ENCODE measurements around the gene SLC9A9. TPM values are rescaled to one million over a fixed set of nuclear protein-coding genes. Genes with fewer than 3 reads are reported as not detected.

Gene SLC9A9
- total RNA-seq, 1 donor, result 15.1 TPM

DNA sequence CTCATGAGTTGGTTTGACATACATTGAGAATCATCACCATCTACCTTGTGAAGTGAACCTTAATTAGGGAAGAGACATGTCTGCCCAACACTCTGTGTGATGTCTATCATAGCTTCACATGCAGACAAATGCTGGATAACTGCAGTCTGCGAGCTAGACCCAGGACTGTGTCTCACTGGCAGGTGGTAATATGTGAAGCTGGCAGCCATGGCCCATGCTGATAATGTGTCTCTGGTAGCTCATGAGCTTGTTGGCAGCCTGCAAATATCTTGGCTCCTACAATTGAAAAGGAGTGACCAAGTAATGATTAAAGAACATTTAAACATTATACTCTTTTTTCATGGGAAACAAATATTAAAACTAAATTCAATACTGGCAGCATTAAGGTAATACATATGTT is 493.9 kb downstream of the SLC9A9 start:
- H3K4me1 ChIP-seq (ENCODE audit: insufficient read depth, low read length), result peaks cover 18% of the 10 kb centered on the region
- no peaks in the 10 kb centered on the region for H3K9me3 ChIP-seq (ENCODE audit: low read depth, low read length)
- no peaks in the 10 kb centered on the region for H3K27me3 ChIP-seq (ENCODE audit: insufficient read depth, low read length)

DNA sequence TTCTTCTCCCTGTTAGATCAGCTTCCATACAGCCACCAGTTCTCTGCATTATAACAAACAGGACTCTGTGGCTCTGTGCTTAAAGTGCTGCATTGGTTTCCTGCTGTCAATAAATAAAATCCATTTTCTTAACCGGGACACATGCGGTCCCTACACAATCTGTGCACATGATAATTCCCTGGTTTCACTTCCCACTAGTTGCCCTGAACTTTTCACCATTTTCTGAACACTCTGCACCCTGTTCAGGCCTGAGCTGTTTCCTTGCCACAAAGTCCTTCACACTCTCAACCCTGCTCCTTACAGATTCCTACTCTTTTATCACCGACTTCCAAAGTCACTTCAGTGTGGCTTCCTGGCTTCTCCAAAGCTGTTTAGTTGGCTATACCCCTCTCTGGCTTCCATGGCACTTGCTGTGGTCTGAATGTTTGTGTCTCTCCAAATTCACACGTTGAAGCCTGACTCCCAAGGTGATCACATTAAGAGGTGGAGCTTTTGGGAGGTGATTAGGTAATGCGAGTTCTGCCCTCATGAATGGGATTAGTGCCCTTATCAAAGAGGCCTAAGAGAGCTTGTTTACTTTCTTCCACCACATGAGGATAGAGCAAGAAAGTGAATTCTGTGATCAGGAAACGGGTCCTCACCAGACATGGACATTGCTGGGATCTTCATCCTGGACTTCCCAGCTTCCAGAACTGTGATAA is 495.3 kb downstream of the SLC9A9 start:
- no peaks in the 10 kb centered on the region for H3K27me3 ChIP-seq (ENCODE audit: insufficient read depth, low read length)
- no peaks in the 10 kb centered on the region for H3K9me3 ChIP-seq (ENCODE audit: low read depth, low read length)

More for the DNA sequence above, 493.9 kb downstream of the SLC9A9 start:
- H3K4me3 ChIP-seq (ENCODE audit: low read length), result no peak overlapping the region

DNA sequence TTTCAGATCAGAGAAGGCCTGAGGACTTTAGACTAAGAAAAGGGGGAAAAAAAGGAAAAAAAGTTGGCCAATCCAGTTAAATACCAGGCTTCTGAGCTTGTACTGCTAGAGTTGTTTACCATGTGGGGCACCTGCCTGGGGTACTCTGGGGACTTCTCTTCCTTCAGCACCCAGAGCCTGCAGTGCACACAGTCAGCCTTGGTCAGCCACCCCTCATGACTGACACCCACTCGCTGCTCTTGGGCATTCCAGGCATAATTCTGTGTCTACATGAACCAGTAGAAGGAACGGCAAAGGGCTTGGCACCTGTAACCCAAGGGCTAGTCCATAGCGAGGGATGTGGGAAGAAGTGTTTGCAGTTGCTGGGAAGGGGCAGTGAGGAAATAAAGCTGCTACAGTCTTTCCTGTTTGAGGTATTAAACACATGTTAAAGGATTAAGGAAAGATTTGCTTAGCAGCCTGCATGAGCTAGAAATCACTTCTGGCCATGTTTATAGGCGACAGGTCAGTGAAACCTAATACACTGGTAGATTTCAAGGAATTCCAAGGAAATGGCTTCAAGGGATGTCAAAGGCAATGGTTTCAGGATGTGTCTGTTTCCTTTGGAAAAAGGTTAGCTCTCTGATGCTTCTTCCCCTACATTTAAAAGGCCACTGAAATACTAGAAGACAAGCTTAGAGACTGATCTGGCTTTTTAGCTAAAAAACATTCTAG is 496.2 kb downstream of the SLC9A9 start:
- H3K27me3 ChIP-seq (ENCODE audit: insufficient read depth, low read length), result no peaks in the 10 kb centered on the region
- no peaks in the 10 kb centered on the region for H3K9me3 ChIP-seq (ENCODE audit: low read depth, low read length)
- H3K4me1 ChIP-seq (ENCODE audit: insufficient read depth, low read length), result peaks cover 25% of the 10 kb centered on the region
- H3K4me3 ChIP-seq (ENCODE audit: low read length), result no peak overlapping the region

More for the DNA sequence above, 495.3 kb downstream of the SLC9A9 start:
- Histone ChIP-seq H3K4me3 (ENCODE audit: low read length) (no peak overlapping the region), H3K4me1 (ENCODE audit: insufficient read depth, low read length) (peaks cover 25% of the 10 kb centered on the region)

DNA sequence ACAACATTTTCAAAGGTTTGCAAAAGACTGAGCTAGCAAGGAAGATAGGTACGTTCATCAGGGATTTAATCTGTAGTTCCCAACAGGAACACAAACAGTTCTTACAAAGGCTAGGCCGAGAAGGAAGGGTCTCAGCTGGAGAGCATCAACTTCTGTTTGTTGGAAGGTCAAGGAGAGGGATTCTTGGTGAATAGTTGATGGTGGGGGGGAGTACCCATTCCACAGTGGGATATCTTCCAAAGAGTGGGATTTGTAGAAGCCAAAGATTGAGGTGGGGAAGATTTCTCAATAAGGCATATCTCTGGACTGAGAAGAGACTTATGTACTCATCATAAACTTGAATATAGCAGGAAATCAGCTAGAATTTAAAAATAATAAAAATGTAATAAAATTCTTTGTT is 496.9 kb downstream of the SLC9A9 start:
- Histone ChIP-seq H3K27me3 (ENCODE audit: insufficient read depth, low read length) (no peaks in the 10 kb centered on the region), H3K9me3 (ENCODE audit: low read depth, low read length) (no peaks in the 10 kb centered on the region), H3K4me3 (ENCODE audit: low read length) (no peak overlapping the region), H3K4me1 (ENCODE audit: insufficient read depth, low read length) (peaks cover 25% of the 10 kb centered on the region)

DNA sequence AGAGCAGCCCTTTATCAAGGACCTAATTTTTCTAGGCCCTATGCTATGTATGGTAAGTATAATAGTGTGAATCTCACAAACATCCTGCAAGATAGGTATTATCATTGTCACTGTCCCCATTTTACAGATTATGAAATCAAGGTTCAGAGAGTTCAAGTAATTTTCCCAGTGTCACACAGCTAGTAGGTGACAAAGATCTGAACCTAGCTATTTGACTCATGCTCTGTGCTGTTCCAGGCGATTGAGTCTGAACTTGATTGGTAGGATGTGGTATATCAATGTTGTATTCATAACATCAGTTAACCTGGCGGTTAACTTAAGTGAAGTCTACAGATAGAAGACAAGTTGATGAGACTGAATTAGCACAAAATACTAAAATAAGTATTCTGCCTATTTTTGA is 498.8 kb downstream of the SLC9A9 start:
- H3K4me3 ChIP-seq (ENCODE audit: low read length), result no peak overlapping the region
- no peaks in the 10 kb centered on the region for H3K27me3 ChIP-seq (ENCODE audit: insufficient read depth, low read length)
- H3K4me1 ChIP-seq (ENCODE audit: insufficient read depth, low read length), result peaks cover 25% of the 10 kb centered on the region
- no peaks in the 10 kb centered on the region for H3K9me3 ChIP-seq (ENCODE audit: low read depth, low read length)

DNA sequence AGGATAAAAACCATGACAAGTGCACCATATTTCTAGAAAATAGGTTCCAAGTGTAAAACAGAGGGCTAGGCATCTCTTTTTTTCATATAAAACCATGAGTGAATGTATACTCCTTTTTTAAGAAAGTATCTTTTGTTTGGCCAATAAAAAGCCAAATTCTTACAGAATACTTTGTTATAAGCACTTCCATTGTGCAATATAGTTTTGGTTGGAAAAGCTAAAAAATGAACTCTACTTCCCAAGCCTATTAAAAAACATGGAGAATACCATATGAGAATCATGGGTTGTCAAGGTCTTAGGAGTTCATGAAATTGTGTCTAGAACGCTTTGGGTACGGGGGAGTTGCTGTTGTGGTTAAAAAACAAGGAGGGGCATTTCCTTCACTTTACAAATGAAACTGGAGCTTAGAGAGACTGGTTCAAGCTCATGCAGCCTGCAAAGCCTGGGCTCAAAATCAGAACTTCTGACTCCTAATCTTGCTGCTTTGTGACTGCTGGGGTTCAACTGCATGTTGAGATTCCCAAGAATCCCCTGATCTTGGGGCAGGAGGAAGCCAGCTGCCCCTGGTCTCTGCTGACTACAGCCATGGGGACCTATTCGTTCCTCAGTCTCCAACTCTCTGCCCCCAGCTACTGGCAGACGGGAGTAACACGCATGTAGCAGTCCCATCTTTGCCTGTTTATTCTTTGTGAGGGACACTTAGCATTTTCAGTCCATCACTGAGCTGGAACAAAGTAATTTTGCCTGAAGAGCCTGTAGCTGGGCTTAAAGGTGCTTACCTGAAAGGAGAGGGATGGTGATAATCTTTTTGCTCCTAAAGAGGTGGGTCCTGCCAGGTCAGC is 499.6 kb downstream of the SLC9A9 start:
- Histone ChIP-seq H3K27me3 (ENCODE audit: insufficient read depth, low read length) (no peaks in the 10 kb centered on the region), H3K4me1 (ENCODE audit: insufficient read depth, low read length) (peaks cover 25% of the 10 kb centered on the region), H3K9me3 (ENCODE audit: low read depth, low read length) (no peaks in the 10 kb centered on the region), H3K4me3 (ENCODE audit: low read length) (no peak overlapping the region)

DNA sequence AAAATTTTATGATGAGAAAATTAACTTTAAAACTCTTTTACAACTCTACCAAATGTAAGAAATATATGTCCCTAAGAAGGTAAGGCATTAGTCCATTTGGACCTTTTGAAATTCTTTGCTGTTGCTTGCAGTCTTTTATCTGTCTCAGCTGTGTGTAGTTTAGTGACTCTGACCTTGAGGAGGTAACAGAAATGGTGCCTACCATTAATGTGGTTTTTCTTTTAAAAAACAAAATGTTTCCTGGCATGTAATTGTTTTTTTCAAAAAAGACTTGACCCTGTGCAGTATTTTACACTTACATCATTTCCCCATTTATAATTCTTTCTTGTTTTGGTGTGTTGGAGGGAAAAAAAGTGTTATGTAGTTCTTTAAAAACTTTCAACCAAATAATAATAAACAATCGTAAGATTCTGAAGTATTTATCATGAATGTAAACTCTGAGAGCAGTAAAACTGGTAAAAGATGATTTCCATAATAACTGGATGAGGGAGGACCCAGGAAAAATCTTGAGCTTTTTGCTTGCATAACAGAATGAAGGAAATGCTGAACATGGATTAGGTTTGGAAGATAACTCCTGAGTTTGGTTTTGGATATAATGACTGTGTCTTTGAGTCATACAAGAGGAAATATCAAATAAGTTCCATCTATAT is 503.6 kb downstream of the SLC9A9 start:
- Histone ChIP-seq H3K9me3 (ENCODE audit: low read depth, low read length) (no peaks in the 10 kb centered on the region), H3K27me3 (ENCODE audit: insufficient read depth, low read length) (no peaks in the 10 kb centered on the region), H3K4me3 (ENCODE audit: low read length) (no peak overlapping the region), H3K4me1 (ENCODE audit: insufficient read depth, low read length) (peaks cover 7% of the 10 kb centered on the region)

DNA sequence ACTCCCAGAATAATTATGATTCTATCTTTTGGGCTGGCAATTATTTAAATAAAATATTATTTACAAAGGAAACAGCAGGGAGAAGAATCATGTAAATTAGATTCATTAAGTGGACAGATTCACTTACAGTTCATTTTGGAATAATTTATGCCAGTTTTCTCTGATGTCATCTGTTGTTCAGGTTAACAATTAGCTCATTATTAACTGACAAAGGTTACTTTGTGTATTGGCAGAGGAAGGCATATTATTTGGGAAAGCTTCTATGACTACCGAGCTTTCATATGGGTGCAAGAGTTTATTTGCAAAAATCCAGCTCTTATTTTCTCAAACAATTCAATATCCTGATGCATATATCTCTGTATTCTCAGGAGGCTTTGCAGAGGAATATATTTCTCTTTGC is 504.3 kb downstream of the SLC9A9 start:
- no peaks in the 10 kb centered on the region for H3K9me3 ChIP-seq (ENCODE audit: low read depth, low read length)
- no peak overlapping the region for H3K4me3 ChIP-seq (ENCODE audit: low read length)

DNA sequence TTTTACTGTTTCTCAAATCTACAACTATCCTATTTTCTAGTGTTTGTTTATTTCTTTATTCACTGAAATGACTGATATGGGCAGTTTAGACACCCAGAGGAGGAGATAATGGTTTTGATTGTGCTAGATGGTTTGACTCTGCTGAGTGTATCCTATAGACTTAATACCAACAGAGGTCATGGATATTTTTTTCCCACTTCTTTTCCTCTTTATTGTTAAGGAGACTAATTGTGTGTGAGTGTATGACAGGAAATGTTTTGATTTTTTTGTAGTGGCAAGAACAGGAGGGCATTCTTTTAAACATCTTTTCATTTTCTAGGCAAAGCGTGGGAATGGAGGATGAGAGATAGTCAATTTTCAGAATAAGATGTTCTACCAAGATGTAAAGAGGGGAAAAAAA is 505.2 kb downstream of the SLC9A9 start:
- no peaks in the 10 kb centered on the region for H3K9me3 ChIP-seq (ENCODE audit: low read depth, low read length)
- no peak overlapping the region for H3K4me3 ChIP-seq (ENCODE audit: low read length)
- H3K4me1 ChIP-seq (ENCODE audit: insufficient read depth, low read length), result no peaks in the 10 kb centered on the region
- no peaks in the 10 kb centered on the region for H3K27me3 ChIP-seq (ENCODE audit: insufficient read depth, low read length)

More for the DNA sequence above, 504.3 kb downstream of the SLC9A9 start:
- Histone ChIP-seq H3K4me1 (ENCODE audit: insufficient read depth, low read length) (peaks cover 4% of the 10 kb centered on the region), H3K27me3 (ENCODE audit: insufficient read depth, low read length) (no peaks in the 10 kb centered on the region)

DNA sequence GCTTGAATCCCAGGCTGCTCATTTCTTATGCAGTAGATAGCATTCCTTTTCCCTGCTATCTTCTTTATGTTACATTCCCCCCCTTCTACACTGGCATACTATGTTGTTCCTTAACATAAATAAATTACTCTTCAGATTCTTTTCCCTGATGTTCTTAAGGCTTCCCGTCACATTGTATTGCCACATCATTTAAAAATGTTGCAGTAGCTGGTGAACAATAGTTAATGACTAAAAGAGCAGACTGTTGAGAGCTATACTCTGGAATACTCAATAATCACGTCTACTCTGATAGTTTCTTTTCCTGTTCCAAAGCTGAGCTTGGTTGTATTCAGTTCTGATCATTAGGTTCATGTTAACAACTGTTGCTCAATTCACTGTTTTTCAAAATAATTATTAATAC is 508.8 kb downstream of the SLC9A9 start:
- no peaks in the 10 kb centered on the region for H3K4me1 ChIP-seq (ENCODE audit: insufficient read depth, low read length)

DNA sequence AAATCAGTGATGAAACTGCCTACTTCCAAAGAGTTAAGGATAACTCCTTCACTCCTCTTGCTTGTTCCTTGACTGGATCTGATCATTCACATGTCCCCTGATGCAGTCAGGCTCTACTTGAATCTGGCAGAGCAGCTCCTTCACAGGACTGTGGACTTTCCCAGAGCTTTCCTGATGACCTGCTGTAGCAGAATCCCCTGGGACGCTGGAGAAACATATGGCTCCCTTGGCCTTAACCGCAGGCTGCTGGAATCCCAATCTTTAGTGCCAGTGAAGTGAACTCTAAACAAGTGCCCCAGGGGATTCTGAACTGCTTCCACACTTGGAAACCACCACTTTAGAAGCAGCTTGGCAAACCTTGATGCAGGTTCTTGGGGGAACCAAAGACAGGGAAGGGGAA is 510.9 kb downstream of the SLC9A9 start:
- H3K9me3 ChIP-seq (ENCODE audit: low read depth, low read length), result peaks cover 5% of the 10 kb centered on the region
- no peaks in the 10 kb centered on the region for H3K27me3 ChIP-seq (ENCODE audit: insufficient read depth, low read length)
- no peak overlapping the region for H3K4me3 ChIP-seq (ENCODE audit: low read length)
- H3K4me1 ChIP-seq (ENCODE audit: insufficient read depth, low read length), result no peaks in the 10 kb centered on the region

More for the DNA sequence above, 508.8 kb downstream of the SLC9A9 start:
- Histone ChIP-seq H3K4me3 (ENCODE audit: low read length) (no peak overlapping the region), H3K27me3 (ENCODE audit: insufficient read depth, low read length) (no peaks in the 10 kb centered on the region), H3K9me3 (ENCODE audit: low read depth, low read length) (peaks cover 5% of the 10 kb centered on the region)

DNA sequence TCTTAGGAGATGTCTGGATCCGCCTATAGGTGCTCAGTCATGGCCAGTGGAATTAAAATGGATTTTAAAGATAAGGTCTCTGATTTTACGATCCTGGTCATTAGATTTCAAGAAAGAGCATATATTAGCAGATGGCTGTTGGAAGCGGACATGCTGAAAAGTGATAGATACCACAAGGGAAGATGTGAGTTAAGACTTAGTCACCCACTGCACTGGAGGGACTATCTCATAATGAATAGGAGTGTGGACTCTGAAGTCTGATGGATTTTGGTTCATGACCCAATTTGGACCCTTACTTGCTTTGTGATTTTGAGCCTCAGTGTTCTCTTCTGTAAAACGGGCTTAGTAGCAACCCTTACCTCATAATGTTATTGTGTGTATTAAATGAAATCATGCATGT is 514.0 kb downstream of the SLC9A9 start:
- H3K4me3 ChIP-seq (ENCODE audit: low read length), result no peak overlapping the region
- no peaks in the 10 kb centered on the region for H3K4me1 ChIP-seq (ENCODE audit: insufficient read depth, low read length)
- peaks cover 5% of the 10 kb centered on the region for H3K9me3 ChIP-seq (ENCODE audit: low read depth, low read length)
- H3K27me3 ChIP-seq (ENCODE audit: insufficient read depth, low read length), result no peaks in the 10 kb centered on the region

DNA sequence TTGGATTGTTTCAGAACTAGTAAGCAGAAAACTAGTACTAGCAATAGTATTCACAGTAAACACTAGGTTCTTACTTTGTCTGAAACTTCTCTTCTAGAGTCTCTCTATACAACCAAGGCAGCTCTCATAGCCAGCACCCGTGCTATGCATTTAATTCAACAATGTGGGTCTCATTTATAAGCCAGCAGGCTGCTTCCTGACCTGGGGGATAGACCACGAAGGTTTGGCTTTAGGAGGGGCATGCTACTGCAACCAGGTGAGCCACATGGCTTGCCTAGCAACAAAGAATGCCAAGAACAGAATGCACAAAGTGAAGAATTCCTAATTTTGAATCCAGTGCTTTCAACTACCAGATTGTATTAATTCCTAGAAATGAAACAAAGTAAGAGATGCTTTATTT is 514.9 kb downstream of the SLC9A9 start:
- H3K27me3 ChIP-seq (ENCODE audit: insufficient read depth, low read length), result no peaks in the 10 kb centered on the region
- H3K9me3 ChIP-seq (ENCODE audit: low read depth, low read length), result peaks cover 5% of the 10 kb centered on the region
- H3K4me3 ChIP-seq (ENCODE audit: low read length), result no peak overlapping the region
- H3K4me1 ChIP-seq (ENCODE audit: insufficient read depth, low read length), result no peaks in the 10 kb centered on the region

DNA sequence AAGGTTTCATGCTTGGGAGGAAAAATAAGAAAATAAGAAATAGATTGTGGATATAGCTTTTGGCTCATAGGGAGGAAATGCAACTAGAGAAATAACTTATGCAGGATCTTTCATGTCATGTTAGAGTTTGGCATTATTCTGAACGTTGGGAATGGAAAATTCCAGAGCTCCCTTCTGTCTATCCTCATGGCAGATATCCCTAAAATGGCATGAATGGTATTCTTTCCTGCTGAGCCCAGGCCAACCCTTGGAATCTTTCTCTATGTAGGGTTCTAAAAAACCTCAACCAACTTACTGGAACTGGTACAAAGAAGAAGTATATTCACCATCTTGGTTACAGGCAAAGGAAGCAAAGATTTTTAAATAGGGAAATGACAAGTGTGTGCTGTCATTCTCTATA is 516.2 kb downstream of the SLC9A9 start:
- Histone ChIP-seq H3K4me1 (ENCODE audit: insufficient read depth, low read length) (peaks cover 5% of the 10 kb centered on the region), H3K27me3 (ENCODE audit: insufficient read depth, low read length) (no peaks in the 10 kb centered on the region)

DNA sequence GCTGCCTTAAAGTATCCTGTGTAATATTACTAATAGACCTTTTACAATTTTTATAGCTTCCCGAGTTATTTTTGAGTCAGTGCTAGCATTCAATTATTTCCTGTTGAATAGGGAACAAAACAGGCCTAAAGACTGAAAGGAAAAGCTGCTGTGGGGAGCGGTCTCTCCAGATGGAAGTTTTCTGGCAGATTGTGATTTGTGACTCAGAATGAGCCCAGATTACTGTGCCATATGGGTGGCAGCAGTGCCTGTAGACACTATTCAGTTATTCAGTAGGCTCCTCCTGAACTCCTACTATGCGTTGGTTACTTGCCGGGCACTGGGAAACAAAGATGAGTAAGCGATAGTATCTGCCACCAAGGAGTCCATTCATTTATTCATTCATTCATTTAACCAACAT is 516.9 kb downstream of the SLC9A9 start:
- H3K27me3 ChIP-seq (ENCODE audit: insufficient read depth, low read length), result no peaks in the 10 kb centered on the region
- H3K9me3 ChIP-seq (ENCODE audit: low read depth, low read length), result peaks cover 5% of the 10 kb centered on the region
- no peak overlapping the region for H3K4me3 ChIP-seq (ENCODE audit: low read length)
- H3K4me1 ChIP-seq (ENCODE audit: insufficient read depth, low read length), result peaks cover 12% of the 10 kb centered on the region

More for the DNA sequence above, 516.2 kb downstream of the SLC9A9 start:
- Histone ChIP-seq H3K9me3 (ENCODE audit: low read depth, low read length) (peaks cover 5% of the 10 kb centered on the region), H3K4me3 (ENCODE audit: low read length) (no peak overlapping the region)
